GM18520 (cell line): ENCODE data around the gene MTARC1.

Experiments
- ATAC-seq: cut with Tn5 transposase; IDR thresholded peaks from one replicate; pipeline ENCODE4 v1.9.1; 2021; ENCODE audit not compliant: unreplicated experiment

The MTARC1 gene

DNA sequence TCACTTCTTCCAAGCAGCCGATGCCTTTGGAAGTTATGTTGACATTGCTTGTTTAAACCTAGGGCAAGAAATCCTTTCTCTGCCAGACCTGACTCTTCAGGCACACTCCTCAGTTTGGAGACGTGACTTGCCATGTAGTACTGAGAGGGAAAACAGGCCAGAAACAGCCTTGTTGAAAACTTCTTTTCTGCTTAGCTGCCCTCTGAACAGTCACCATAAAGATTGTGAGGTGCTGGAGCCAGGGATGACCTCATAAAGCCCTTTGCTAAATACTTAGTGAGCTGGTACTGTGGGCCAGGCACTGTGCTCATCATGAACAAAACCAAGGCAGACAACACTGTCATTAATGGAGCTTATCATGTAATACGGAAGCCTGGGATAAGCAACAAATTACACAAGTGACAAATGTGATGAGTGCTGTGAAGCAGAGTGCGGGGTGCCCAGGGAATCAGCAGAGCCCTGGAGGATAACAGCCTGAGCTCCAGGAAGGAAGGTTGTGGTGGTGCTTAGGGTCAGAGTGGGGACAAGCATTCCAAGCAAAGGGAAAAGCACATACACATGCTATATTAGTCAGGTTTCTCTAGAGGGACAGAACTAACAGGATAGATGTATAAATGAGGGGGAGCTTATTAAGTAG lies 42.4 kb downstream of the MTARC1 start:
- no peak for ATAC-seq

DNA sequence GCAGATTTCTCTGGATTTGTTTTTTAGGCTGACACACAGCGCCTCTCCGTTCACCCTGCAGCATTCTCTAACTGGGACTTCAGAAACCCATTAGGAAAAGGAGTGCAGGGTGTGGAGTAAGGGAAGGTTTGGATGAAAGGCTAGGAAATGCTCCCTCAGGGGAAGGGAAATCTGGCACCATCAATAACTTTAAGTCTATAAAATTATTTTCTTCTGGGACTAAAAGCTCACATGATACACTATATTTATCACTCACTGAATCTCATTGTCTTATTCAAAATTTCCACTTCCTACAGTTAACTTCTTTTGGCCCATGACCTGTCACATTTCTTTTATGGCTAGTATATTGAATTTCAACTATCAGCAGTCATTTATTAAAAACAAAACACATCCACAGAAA lies 46.7 kb downstream of the MTARC1 start:
- ATAC-seq, result no peak

DNA sequence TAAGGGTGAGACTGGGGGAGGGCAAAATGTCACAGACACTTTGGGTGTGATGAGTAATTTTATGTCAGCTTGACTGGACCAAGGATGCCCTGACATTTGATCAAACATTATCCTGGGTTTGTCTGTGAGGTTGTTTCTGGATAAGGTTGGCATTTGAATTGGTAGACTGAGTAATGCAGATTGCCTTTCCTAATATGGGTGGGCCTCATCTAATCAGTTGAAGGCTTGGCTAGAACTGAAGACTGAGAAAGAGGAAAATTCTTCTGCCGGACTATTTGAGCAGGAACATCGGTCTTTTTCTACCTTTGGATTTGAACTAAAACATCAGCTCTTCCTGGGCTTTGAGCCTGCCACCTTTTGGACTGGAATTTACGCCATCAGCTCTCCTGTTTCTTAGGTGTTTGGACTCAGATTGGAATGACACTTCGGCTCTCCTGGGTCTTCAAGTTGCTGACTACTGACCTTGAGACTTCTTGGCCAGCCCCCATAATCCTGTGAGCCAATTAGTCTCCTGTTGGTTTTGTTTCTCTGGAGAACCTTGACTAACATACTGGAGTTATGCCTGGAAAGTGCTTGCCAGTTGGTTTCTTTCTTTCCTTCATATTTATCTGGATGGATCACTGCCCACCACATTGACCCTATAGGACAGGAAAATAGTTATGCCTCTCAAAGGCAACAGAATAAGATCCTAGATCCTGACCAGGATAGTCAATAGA lies 47.6 kb downstream of the MTARC1 start:
- no peak for ATAC-seq
